HUES48 (cell line): Measurements from ENCODE around the gene RNF220.
A peak's percentile ranks its signal among the peaks of the same experiment; 100 is the strongest.

ENCODE experiments used
- H3K27ac ChIP-seq: one replicate; pipeline ENCODE4 v1.7.0; 2013; ENCODE audit warnings: low read depth, low read length, inconsistent platforms
- H3K27me3 ChIP-seq: 2 replicates; pipeline ENCODE4 v1.6.1; 2013; ENCODE audit warnings: mild to moderate bottlenecking, low read length; ENCODE audit not compliant: control insufficient read depth, insufficient read depth
- H3K36me3 ChIP-seq: 2 replicates; pipeline ENCODE4 v1.6.1; 2013; ENCODE audit warnings: low read length; ENCODE audit not compliant: control insufficient read depth, insufficient read depth
- H3K4me1 ChIP-seq: 2 replicates; pipeline ENCODE4 v1.6.1; 2013; ENCODE audit warnings: mild to moderate bottlenecking, low read length; ENCODE audit not compliant: control insufficient read depth, insufficient read depth
- H3K4me3 ChIP-seq: 2 replicates; pipeline ENCODE4 v1.5.1; 2013; ENCODE audit warnings: mild to moderate bottlenecking, low read depth, low read length
- H3K9ac ChIP-seq: 2 replicates; pipeline ENCODE4 v1.6.1; 2013; ENCODE audit warnings: mild to moderate bottlenecking, low read depth, low read length, moderate library complexity
- H3K9me3 ChIP-seq: 2 replicates; pipeline ENCODE4 v1.6.1; 2013; ENCODE audit warnings: low read length; ENCODE audit not compliant: control insufficient read depth, insufficient read depth

RNF220 gene

DNA sequence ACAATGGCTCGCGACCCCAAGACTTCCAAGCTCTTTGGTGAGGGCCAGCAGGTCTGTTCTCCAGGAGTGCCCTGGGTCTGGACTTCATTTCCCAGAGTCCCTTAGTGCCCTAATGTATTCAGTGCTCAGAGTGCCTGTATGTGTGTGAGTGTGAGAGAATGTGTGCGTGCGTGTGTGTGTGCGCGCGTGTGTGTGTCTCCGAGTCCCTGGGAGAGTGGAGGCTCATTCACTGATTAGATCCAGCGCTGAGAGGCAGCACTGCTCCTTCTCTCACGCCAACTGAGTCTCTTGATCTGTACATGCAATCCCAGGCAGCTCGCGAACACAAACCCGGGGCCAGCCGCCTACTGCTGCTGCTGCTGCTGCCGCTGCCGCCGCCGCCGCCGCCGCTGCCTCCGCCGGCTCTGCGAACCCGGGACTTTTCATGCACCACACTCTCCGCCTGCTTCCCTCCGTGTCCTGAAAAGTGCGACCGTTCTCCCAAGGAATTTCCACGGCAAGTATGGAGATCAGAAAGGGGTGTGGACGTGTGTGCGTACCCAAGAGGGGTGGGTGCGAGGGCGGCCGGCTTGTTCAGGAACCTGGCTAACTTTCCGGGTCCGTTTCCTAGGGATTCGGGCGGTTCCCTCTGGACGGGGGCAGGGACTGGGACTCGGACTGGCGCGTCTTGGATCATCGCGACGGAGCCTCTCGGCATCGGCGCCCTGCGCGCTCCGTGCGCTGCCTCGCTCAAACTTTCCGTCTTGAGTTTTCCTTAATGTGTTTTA is at the start of gene RNF220:
Gene RNF220, plus strand, starts transcription at position 225 of the 767 bp plus-strand sequence.
- 0 out of 2 replicates have a peak within 1 kb of the TSS, but pooled peaks have one; percentile 16 for H3K9ac ChIP-seq
- peaks cover 50% of the 10 kb centered on the region for H3K27me3 ChIP-seq
- peak within 1 kb of the TSS; percentile 26 for H3K27ac ChIP-seq
- H3K4me1 ChIP-seq: peaks cover 23% of the 10 kb centered on the region
- H3K36me3 ChIP-seq: no peaks in the 10 kb centered on the region
- peak within 1 kb of the TSS; percentile 95 for H3K4me3 ChIP-seq
- no peaks in the 10 kb centered on the region for H3K9me3 ChIP-seq

GRCh38 chr1:44355582-44356305 is 49.3 kb upstream of the RNF220 start:
- H3K9ac ChIP-seq: no peak overlapping the region
- no peaks in the 10 kb centered on the region for H3K9me3 ChIP-seq
- H3K4me3 ChIP-seq: peak overlapping the region; percentile 84
- H3K27me3 ChIP-seq: no peaks in the 10 kb centered on the region
- H3K27ac ChIP-seq: no peak overlapping the region
- H3K4me1 ChIP-seq: peaks cover 19% of the 10 kb centered on the region
- H3K36me3 ChIP-seq: no peaks in the 10 kb centered on the region; the same call in 1 of the 2 replicates

- no peak overlapping the region for H3K9ac ChIP-seq
- no peak overlapping the region for H3K4me3 ChIP-seq
- no peaks in the 10 kb centered on the region; the same call in 1 of the 2 replicates for H3K36me3 ChIP-seq
- H3K27me3 ChIP-seq: no peaks in the 10 kb centered on the region
- no peak overlapping the region for H3K27ac ChIP-seq
- no peaks in the 10 kb centered on the region for H3K9me3 ChIP-seq
- H3K4me1 ChIP-seq: peaks cover 19% of the 10 kb centered on the region
These were observed 47.3 kb upstream of the RNF220 start for GRCh38 chr1:44357710-44358109.

DNA sequence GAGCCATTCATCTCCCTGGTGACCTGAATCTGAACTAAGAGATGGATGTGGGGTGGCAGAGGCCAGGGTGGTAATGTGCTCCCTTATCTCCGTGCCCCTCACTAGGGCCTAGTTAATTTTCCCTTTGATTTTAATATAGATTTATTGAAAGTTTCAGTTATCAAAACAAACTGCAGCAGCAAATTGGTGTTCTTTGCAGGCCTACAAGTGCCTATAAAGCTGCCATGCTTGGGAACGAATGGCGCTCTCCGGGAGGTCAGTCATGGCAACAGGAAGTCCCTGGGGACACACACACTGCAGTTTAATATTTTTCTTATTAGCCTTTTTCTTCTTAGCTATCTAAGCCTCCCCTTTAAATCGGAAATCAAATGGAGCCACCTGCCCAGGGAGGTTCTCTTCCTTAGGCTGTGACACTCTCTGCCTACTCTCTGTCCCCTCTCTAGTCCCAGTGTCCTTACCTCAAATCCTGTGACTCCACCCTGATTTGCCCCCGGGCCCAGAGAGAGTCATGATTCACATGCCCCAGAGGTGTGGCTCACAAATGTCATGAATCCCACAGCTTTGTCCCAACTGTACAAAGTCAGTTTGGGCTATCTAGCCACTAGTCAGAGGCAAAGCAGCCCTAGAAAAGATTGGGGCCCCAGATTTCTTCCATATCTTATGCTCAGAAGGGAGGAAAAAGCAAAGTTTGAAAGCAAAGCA is 45.7 kb upstream of the RNF220 start:
- no peak overlapping the region for H3K9ac ChIP-seq
- H3K4me3 ChIP-seq: no peak overlapping the region
- no peaks in the 10 kb centered on the region for H3K27me3 ChIP-seq
- no peak overlapping the region for H3K27ac ChIP-seq
- H3K9me3 ChIP-seq: no peaks in the 10 kb centered on the region
- peaks cover 10% of the 10 kb centered on the region for H3K4me1 ChIP-seq
- no peaks in the 10 kb centered on the region for H3K36me3 ChIP-seq

DNA sequence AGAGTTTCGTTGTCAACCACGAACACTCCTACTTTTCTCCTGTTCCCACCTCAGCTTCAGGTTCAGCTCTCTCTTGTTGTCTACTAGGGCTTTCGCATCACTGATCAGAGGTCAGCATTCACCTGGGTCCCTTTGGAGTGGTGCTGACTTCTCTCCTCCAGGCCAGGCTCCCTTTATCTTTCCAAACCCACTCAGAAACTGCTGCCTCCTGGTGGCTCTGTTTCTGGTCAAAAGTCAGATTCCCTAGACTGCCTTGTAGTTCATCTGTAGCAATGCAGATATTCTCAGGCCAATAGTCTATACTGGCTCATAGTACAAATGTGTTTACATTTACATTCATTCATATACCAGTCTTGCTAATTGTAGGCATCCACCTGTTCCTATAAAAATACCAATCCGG is 43.6 kb upstream of the RNF220 start:
- H3K27me3 ChIP-seq: no peaks in the 10 kb centered on the region; the same call in 1 of the 2 replicates
- 0 out of 2 replicates have a peak, but pooled peaks cover 3% of the 10 kb centered on the region for H3K4me1 ChIP-seq
- H3K27ac ChIP-seq: no peak overlapping the region
- no peak overlapping the region for H3K4me3 ChIP-seq
- H3K36me3 ChIP-seq: no peaks in the 10 kb centered on the region
- no peaks in the 10 kb centered on the region for H3K9me3 ChIP-seq
- H3K9ac ChIP-seq: no peak overlapping the region

GRCh38 chr1:44366371-44366975 is 38.6 kb upstream of the RNF220 start:
- H3K27ac ChIP-seq: no peak overlapping the region
- H3K4me1 ChIP-seq: 0 out of 2 replicates have a peak, but pooled peaks cover 7% of the 10 kb centered on the region
- no peaks in the 10 kb centered on the region; the same call in 1 of the 2 replicates for H3K27me3 ChIP-seq

DNA sequence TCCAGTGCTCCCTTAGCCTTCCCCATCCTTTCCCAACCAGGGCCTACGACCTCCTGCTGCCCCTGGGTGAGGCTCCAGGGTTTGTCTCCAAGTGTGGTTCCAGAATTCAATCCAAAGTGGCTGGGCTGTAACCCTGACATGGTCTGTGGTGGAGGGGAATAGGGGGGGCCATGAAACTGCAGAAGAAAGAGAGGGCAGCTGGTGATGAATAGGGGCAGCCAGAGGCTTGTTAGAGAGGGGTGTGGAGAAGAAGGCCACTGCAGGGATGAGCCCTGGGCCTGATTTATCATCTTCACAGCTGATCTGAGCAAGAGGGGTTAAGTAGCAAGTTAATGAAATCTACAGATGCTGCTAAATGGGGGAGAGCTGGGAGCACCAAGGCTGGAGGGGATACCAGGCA is 37.1 kb upstream of the RNF220 start:
- Histone ChIP-seq H3K4me3 (no peak overlapping the region), H3K27me3 (no peaks in the 10 kb centered on the region; the same call in 1 of the 2 replicates), H3K36me3 (no peaks in the 10 kb centered on the region), H3K9ac (no peak overlapping the region), H3K27ac (no peak overlapping the region), H3K9me3 (no peaks in the 10 kb centered on the region), H3K4me1 (0 out of 2 replicates have a peak, but pooled peaks cover 7% of the 10 kb centered on the region)

More at GRCh38 chr1:44366371-44366975, 38.6 kb upstream of the RNF220 start:
- H3K9ac ChIP-seq: no peak overlapping the region
- no peak overlapping the region for H3K4me3 ChIP-seq
- no peaks in the 10 kb centered on the region for H3K36me3 ChIP-seq
- H3K9me3 ChIP-seq: no peaks in the 10 kb centered on the region

- no peaks in the 10 kb centered on the region for H3K36me3 ChIP-seq
- no peak overlapping the region for H3K4me3 ChIP-seq
- no peak overlapping the region for H3K27ac ChIP-seq
- H3K9me3 ChIP-seq: no peaks in the 10 kb centered on the region
- no peak overlapping the region for H3K9ac ChIP-seq
- H3K4me1 ChIP-seq: 0 out of 2 replicates have a peak, but pooled peaks cover 7% of the 10 kb centered on the region
- no peaks in the 10 kb centered on the region; the same call in 1 of the 2 replicates for H3K27me3 ChIP-seq
These were observed 36.4 kb upstream of the RNF220 start for GRCh38 chr1:44368471-44369151.

DNA sequence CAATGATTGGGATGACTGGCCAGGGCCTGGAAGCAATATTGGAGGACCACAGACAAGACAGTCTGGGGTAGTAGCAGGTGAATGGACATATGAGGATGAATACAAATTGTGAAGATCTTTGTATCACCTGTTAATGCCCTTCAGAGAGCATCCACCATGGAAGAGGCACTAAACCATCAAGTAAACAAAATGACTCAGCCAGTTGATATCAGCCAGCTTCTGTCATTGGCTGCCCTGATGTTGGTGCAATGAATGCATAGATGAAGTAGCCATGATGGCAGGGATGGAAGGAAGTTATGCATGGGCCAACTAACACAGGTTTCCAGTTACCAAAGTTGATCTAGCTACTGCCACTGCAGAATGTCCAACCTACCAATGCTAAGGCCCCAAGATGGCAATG is 33.8 kb upstream of the RNF220 start:
- H3K9me3 ChIP-seq: no peaks in the 10 kb centered on the region
- no peaks in the 10 kb centered on the region; the same call in 1 of the 2 replicates for H3K27me3 ChIP-seq
- H3K9ac ChIP-seq: no peak overlapping the region
- H3K36me3 ChIP-seq: no peaks in the 10 kb centered on the region
- H3K27ac ChIP-seq: no peak overlapping the region
- H3K4me3 ChIP-seq: no peak overlapping the region
- H3K4me1 ChIP-seq: 0 out of 2 replicates have a peak, but pooled peaks cover 7% of the 10 kb centered on the region

GRCh38 chr1:44375547-44375946 is 29.5 kb upstream of the RNF220 start:
- H3K4me3 ChIP-seq: no peak overlapping the region
- no peak overlapping the region for H3K9ac ChIP-seq
- H3K9me3 ChIP-seq: no peaks in the 10 kb centered on the region

More at GRCh38 chr1:44375547-44375946, 29.5 kb upstream of the RNF220 start:
- no peaks in the 10 kb centered on the region; the same call in 1 of the 2 replicates for H3K4me1 ChIP-seq
- no peaks in the 10 kb centered on the region for H3K36me3 ChIP-seq
- H3K27ac ChIP-seq: no peak overlapping the region
- no peaks in the 10 kb centered on the region for H3K27me3 ChIP-seq
